Right lobe of liver (tissue), 6 donors: ENCODE results near the gene FBXO28. TPM values are rescaled to one million over a fixed set of nuclear protein-coding genes. Genes with fewer than 3 reads are reported as not detected.

Experiments
- ATAC-seq, 4 donors: fragments of 200-7000 bp; cut with Tn5 transposase; one replicate each; pipeline ENCODE4 v1.9.1; 2020; ENCODE audit warnings: mild to moderate bottlenecking in 4 of 4, moderate library complexity in 4 of 4
- DNase-seq, 3 donors: peaks; one replicate each; pipeline ENCODE4 v3.0.0-alpha.2; 2020
- H3K27ac ChIP-seq, 3 donors: fragments of 200-600 bp; one replicate each; pipeline ENCODE4 v1.8.0; 2022
- H3K27me3 ChIP-seq, 2 donors: fragments of 200-600 bp; one replicate each; pipeline ENCODE4 v1.8.0; 2022
- H3K36me3 ChIP-seq, 4 donors: fragments of 200-600 bp; sonication (generic) in 1 of 4; one replicate each; pipeline versions ENCODE4 v1.5.1 to v1.8.0; 2017 to 2022; ENCODE audit warnings: control low read depth in 1 of 4
- H3K4me1 ChIP-seq, 4 donors: fragments of 200-600 bp; sonication (generic) in 1 of 4; one replicate each; pipeline versions ENCODE4 v1.5.1 to v1.8.0; 2017 to 2022; ENCODE audit warnings: control low read depth in 1 of 4
- H3K4me3 ChIP-seq, 3 donors: fragments of 200-600 bp; one replicate each; pipeline ENCODE4 v1.8.0; 2022
- H3K9me3 ChIP-seq, 4 donors: fragments of 200-600 bp; sonication (generic) in 1 of 4; one replicate each; pipeline versions ENCODE4 v1.5.1 to v1.8.0; 2017 to 2022; ENCODE audit warnings: control low read depth in 1 of 4
- POLR2A ChIP-seq: fragments of 450-650 bp; IDR thresholded peaks from one replicate; pipeline ENCODE4 v1.6.1; 2017; ENCODE audit warnings: antibody characterized with exemption, mild to moderate bottlenecking
- WGBS: methylation state at CpG from one replicate; pipeline ENCODE4 v1.1.6; 2018; ENCODE audit warnings: low coverage, low lambda C conversion rate; ENCODE audit not compliant: insufficient coverage; ENCODE audit errors: missing lambda C conversion rate; 5-methylcytosine and 5-hydroxymethylcytosine counted together
- intact Hi-C, 2 donors: fragments of 100-400 bp; cut with DNase I; formaldehyde crosslinking; loops; one replicate each; pipeline versions ENCODE4 v1.11.2 to v1.14.1; 2022
- total RNA-seq, 6 experiments: library from RNA; depleted of rRNA in 2 of 6; stranded (reverse); fragments of >200 nt in 2 of 6; fragmentation: NEBNext Ultra II Directional in 3 of 6; extraction: Animal tissue kit (Norgen Biotek cat#: 25700) in 3 of 6; gene quantifications; one replicate each; pipeline versions ENCODE4 v1.1.0 to v1.2.4, GENCODE V29; 2016 to 2023
- TF ChIP-seq, protein P1 (sequence below), 4 donors: fragments of 200-600 bp in 3 of 4; fragments of 450-650 bp in 1 of 4; IDR thresholded peaks; one replicate each; pipeline versions ENCODE4 v1.5.1 to v1.8.0; 2016 to 2022; ENCODE audit warnings: antibody characterized with exemption in 4 of 4, mild to moderate bottlenecking in 2 of 4
- donor health status: DM: no; HTN: yes; CAD: no.
- donor health status: DM: no; HTN: no; CAD: no.
- donor health status: DM: no; HTN: no; CAD: no.
- donor health status: DM: no; HTN: yes; CAD: no.
- donor health status: DM: no; HTN: yes; CAD: no.

FBXO28 gene
- total RNA-seq, 6 experiments from 2014 or later, result 11.5 to 20.9 (median 15.3) TPM

DNA sequence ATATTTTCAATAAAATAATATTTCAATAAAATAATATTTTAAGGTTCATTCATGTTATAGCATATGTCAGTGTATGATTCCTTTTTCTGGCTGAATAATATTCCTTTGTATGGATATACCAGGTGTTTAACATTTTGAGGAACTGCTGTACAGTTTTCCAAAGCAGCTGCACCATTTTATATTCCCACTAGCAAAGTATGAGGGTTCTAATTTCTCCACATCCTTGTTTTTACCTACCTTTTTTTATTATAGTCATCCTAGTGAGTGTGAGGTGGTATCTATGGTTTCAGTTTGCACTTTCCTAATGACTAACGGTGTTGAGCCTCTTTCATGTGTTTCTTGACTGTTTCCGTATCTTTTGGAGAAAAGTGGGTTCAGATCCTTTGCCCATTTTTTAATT is 74.4 kb downstream of the FBXO28 start:
- Histone ChIP-seq H3K4me1 (peaks cover 0 to 24% (median 3%) of the 10 kb centered on the region in 4 donors), H3K36me3 (peaks cover 0 to 22% (median 0%) of the 10 kb centered on the region in 4 donors), H3K9me3 (no peaks in the 10 kb centered on the region), H3K4me3 (no peak overlapping the region), H3K27me3 (no peaks in the 10 kb centered on the region), H3K27ac (no peak overlapping the region)
- no peak for ATAC-seq
- intact Hi-C loops, result no loop called here
- TF ChIP-seq POLR2A, result no peak
- TF ChIP-seq, protein P1, sequence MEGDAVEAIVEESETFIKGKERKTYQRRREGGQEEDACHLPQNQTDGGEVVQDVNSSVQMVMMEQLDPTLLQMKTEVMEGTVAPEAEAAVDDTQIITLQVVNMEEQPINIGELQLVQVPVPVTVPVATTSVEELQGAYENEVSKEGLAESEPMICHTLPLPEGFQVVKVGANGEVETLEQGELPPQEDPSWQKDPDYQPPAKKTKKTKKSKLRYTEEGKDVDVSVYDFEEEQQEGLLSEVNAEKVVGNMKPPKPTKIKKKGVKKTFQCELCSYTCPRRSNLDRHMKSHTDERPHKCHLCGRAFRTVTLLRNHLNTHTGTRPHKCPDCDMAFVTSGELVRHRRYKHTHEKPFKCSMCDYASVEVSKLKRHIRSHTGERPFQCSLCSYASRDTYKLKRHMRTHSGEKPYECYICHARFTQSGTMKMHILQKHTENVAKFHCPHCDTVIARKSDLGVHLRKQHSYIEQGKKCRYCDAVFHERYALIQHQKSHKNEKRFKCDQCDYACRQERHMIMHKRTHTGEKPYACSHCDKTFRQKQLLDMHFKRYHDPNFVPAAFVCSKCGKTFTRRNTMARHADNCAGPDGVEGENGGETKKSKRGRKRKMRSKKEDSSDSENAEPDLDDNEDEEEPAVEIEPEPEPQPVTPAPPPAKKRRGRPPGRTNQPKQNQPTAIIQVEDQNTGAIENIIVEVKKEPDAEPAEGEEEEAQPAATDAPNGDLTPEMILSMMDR (IDR thresholded peaks at IDR 0.05), result no peak
- no peak for DNase-seq
- 67% methylated on average over 1 of the region's 2 CpGs for WGBS

DNA sequence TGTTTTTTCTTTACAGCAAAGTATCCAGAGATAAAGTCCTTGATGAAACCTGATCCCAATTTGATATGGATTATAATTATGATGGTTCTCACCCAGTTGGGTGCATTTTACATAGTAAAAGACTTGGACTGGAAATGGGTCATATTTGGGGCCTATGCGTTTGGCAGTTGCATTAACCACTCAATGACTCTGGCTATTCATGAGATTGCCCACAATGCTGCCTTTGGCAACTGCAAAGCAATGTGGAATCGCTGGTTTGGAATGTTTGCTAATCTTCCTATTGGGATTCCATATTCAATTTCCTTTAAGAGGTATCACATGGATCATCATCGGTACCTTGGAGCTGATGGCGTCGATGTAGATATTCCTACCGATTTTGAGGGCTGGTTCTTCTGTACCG is 75.7 kb downstream of the FBXO28 start:
- Histone ChIP-seq H3K36me3 (peaks cover 0 to 25% (median 0%) of the 10 kb centered on the region in 4 donors), H3K27ac (no peak overlapping the region), H3K27me3 (no peaks in the 10 kb centered on the region), H3K4me3 (no peak overlapping the region), H3K4me1 (peaks cover 0 to 24% (median 3%) of the 10 kb centered on the region in 4 donors), H3K9me3 (no peaks in the 10 kb centered on the region)
- DNase-seq (no peak), ATAC-seq (no peak)
- intact Hi-C loops, result no loop called here
- WGBS, result 88% methylated on average over 6 of the region's 7 CpGs
- TF ChIP-seq POLR2A, result no peak
- TF ChIP-seq, protein P1 (IDR thresholded peaks at IDR 0.05), result no peak

DNA sequence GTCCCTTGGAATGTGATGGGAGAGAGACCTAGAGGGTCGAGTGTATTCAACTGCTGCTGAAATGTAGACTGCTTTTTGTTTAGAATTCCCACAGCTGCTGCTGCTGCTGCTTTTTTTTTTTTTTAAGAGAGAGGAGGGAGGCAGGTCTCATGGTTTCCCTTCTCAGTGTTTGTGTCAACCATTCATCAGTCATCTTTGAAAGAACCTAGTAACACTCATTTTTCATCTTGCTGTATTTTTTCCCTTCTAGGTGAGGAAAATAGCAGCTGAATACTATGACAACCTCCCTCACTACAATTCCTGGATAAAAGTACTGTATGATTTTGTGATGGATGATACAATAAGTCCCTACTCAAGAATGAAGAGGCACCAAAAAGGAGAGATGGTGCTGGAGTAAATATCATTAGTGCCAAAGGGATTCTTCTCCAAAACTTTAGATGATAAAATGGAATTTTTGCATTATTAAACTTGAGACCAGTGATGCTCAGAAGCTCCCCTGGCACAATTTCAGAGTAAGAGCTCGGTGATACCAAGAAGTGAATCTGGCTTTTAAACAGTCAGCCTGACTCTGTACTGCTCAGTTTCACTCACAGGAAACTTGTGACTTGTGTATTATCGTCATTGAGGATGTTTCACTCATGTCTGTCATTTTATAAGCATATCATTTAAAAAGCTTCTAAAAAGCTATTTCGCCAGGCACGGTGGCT is 78.3 kb downstream of the FBXO28 start:
- Histone ChIP-seq H3K36me3 (peaks cover 0 to 25% (median 0%) of the 10 kb centered on the region in 4 donors), H3K4me1 (peaks cover 0 to 16% (median 0%) of the 10 kb centered on the region in 4 donors), H3K9me3 (no peaks in the 10 kb centered on the region), H3K27me3 (no peaks in the 10 kb centered on the region), H3K27ac (no peak overlapping the region), H3K4me3 (no peak overlapping the region)
- DNase-seq (no peak), ATAC-seq (no peak)
- intact Hi-C loops, result no loop called here
- 64% methylated on average over 5 of the region's 5 CpGs for WGBS
- no peak for TF ChIP-seq POLR2A
- TF ChIP-seq, protein P1 (IDR thresholded peaks at IDR 0.05), result no peak

DNA sequence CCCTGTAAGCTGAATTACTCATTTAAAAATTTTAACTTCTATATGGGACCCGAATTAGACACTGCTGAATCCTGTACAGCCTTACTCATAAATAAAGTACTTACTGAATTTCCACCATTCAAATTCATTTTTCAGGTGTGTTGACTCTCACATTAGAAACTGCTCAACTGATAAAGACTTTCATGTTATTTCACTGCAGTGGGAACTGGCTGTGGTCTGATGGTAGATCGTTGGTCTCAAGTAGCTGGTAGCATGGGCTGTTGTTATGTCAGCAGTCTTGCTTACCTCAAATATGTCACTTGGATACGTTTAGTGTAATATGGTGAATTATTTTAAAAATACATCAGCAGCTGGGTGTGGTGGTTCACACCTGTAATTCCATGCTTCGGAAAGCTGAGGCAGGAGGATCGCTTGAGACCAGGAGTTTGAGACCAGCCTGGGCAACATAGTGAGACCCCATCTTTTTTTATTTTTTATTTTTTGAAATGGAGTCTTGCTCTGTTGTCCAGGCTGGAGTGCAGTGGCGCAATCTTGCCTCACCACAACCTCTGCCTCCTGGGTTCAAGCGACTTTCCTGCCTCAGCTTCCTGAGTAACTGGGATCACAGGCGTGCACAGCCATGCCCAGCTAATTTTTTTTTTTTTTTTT is 79.5 kb downstream of the FBXO28 start:
- DNase-seq, result no peak
- intact Hi-C loops, result no loop called here
- peaks cover 0 to 18% (median 0%) of the 10 kb centered on the region in 4 donors for H3K4me1 ChIP-seq
- H3K27me3 ChIP-seq, result no peaks in the 10 kb centered on the region
- 88% methylated on average over 8 of the region's 8 CpGs for WGBS
- no peaks in the 10 kb centered on the region for H3K9me3 ChIP-seq
- no peak for ATAC-seq
- no peak for TF ChIP-seq POLR2A
- TF ChIP-seq, protein P1 (IDR thresholded peaks at IDR 0.05), result no peak
- no peak overlapping the region for H3K27ac ChIP-seq
- H3K4me3 ChIP-seq, result no peak overlapping the region
- peaks cover 0 to 25% (median 0%) of the 10 kb centered on the region in 4 donors for H3K36me3 ChIP-seq
